WTC11 (cell line): Measurements from ENCODE around the gene FSTL3.

Experiments used
- ESRRA ChIP-seq: sonication (generic); formaldehyde crosslinking; IDR thresholded peaks from 2 replicates; pipeline ENCODE4 v1.8.1; 2022; ENCODE audit warnings: mild to moderate bottlenecking, missing genetic modification reagents, borderline replicate concordance
- FOXJ3 ChIP-seq: sonication (generic); formaldehyde crosslinking; IDR thresholded peaks from 2 replicates; pipeline ENCODE4 v1.9.0; 2021; ENCODE audit warnings: missing genetic modification reagents, mild to moderate bottlenecking, borderline replicate concordance
- GABPB1 ChIP-seq: sonication (generic); formaldehyde crosslinking; IDR thresholded peaks from 2 replicates; pipeline ENCODE4 v1.8.1; 2023; ENCODE audit warnings: mild to moderate bottlenecking, missing genetic modification reagents
- SP1 ChIP-seq: sonication (generic); formaldehyde crosslinking; conservative IDR thresholded peaks from 2 replicates; pipeline ENCODE4 v1.8.1; 2022; ENCODE audit warnings: missing genetic modification reagents
- ZNF512 ChIP-seq: sonication (generic); formaldehyde crosslinking; IDR thresholded peaks from 2 replicates; pipeline ENCODE4 v1.8.1; 2022; ENCODE audit warnings: missing genetic modification reagents, borderline replicate concordance
- TF ChIP-seq, protein P1 (sequence below): fragments of 200-600 bp; IDR thresholded peaks from 2 replicates; pipeline ENCODE4 v1.8.0; 2022; ENCODE audit warnings: antibody characterized with exemption
- TF ChIP-seq, protein P2 (sequence below): sonication (generic); formaldehyde crosslinking; IDR thresholded peaks from 2 replicates; pipeline ENCODE4 v1.8.1; 2022; ENCODE audit warnings: mild to moderate bottlenecking, moderate library complexity, missing genetic modification reagents

GRCh38 chr19:676007-676338, 219 bp upstream of the FSTL3 start:
- TF ChIP-seq, protein P1, sequence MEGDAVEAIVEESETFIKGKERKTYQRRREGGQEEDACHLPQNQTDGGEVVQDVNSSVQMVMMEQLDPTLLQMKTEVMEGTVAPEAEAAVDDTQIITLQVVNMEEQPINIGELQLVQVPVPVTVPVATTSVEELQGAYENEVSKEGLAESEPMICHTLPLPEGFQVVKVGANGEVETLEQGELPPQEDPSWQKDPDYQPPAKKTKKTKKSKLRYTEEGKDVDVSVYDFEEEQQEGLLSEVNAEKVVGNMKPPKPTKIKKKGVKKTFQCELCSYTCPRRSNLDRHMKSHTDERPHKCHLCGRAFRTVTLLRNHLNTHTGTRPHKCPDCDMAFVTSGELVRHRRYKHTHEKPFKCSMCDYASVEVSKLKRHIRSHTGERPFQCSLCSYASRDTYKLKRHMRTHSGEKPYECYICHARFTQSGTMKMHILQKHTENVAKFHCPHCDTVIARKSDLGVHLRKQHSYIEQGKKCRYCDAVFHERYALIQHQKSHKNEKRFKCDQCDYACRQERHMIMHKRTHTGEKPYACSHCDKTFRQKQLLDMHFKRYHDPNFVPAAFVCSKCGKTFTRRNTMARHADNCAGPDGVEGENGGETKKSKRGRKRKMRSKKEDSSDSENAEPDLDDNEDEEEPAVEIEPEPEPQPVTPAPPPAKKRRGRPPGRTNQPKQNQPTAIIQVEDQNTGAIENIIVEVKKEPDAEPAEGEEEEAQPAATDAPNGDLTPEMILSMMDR, result no peak
- TF ChIP-seq SP1 (CRISPR knock-in tag), result no peak
- TF ChIP-seq, protein P2, sequence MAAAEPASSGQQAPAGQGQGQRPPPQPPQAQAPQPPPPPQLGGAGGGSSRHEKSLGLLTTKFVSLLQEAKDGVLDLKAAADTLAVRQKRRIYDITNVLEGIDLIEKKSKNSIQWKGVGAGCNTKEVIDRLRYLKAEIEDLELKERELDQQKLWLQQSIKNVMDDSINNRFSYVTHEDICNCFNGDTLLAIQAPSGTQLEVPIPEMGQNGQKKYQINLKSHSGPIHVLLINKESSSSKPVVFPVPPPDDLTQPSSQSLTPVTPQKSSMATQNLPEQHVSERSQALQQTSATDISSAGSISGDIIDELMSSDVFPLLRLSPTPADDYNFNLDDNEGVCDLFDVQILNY (CRISPR knock-in tag), result no peak
- TF ChIP-seq FOXJ3, result no peak
- no peak for TF ChIP-seq ESRRA
- no peak for TF ChIP-seq GABPB1 (CRISPR knock-in tag)
- no peak for TF ChIP-seq ZNF512 (CRISPR knock-in tag)
